ENCODE measurements around the gene FKBP2. TPM values are rescaled to one million over a fixed set of nuclear protein-coding genes. Genes with fewer than 3 reads are reported as not detected.
A peak's percentile ranks its signal among the peaks of the same experiment; 100 is the strongest.

Gene FKBP2
- polyA plus RNA-seq, 4 donors = 80.6 to 268 (median 213) TPM

DNA sequence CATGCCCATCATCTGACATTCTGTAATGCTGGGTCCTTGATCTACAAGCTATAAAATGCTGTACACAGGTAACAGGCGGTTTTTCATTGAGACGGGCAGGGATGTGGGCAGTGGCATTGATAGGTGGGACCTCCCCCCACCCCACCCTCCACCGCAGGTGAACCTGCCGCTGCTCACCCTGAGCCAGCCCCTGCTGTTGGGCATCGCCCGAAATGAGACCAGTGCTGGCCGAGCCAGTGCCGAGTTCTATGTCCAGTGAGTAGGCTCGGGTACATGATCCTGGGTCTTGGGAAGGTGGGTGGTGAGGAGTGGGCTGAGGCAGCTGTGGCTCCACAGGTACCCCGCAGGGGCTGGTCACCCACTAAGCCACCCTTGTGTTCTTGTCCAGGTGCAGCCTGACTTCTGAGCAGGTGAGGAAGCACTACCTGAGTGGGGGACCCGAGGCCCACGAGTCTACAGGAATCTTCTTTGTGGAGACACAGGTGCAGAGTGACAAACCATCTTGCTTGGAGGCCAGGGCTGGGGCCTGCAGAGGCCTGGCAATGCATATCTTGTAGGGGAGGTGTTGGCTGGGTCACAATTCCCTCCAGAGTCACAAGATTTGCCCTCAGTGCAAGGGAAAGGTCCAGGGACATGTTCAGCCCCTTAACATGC lies 11.7 kb upstream of the FKBP2 start:
- peaks cover 0 to 50% (median 3%) of the 10 kb centered on the region in 3 donors for H3K4me1 ChIP-seq (ENCODE audit: control insufficient read depth in 3 of 3, insufficient read depth in 2 of 3, low read depth in 1 of 3, low read length in 2 of 3)
- DNase-seq (peak in 1 of 2 donors; percentile 55), FAIRE-seq (no peak)
- no peaks in the 10 kb centered on the region for H3K9me3 ChIP-seq (ENCODE audit: control insufficient read depth in 2 of 2, insufficient read depth in 1 of 2, low read depth in 1 of 2, low read length in 1 of 2)
- H3K4me3 ChIP-seq (ENCODE audit: low read depth in 1 of 3, low read length in 3 of 3) = peak overlapping the region in 1 of 3 donors; percentile 81
- 83 to 87% (median 84%) methylated on average over 12 of the region's 12 CpGs for WGBS, 3 donors
- peak overlapping the region; percentile 58 to 97 (median 86) for H3K27ac ChIP-seq (ENCODE audit: low read depth in 1 of 3, low read length in 2 of 3)
- no peaks in the 10 kb centered on the region for H3K27me3 ChIP-seq (ENCODE audit: control insufficient read depth in 3 of 3, insufficient read depth in 3 of 3, low read length in 3 of 3)
- H3K36me3 ChIP-seq (ENCODE audit: control insufficient read depth in 3 of 3, insufficient read depth in 2 of 3, low read depth in 1 of 3, low read length in 3 of 3) = peaks cover 0 to 15% (median 0%) of the 10 kb centered on the region in 3 donors

DNA sequence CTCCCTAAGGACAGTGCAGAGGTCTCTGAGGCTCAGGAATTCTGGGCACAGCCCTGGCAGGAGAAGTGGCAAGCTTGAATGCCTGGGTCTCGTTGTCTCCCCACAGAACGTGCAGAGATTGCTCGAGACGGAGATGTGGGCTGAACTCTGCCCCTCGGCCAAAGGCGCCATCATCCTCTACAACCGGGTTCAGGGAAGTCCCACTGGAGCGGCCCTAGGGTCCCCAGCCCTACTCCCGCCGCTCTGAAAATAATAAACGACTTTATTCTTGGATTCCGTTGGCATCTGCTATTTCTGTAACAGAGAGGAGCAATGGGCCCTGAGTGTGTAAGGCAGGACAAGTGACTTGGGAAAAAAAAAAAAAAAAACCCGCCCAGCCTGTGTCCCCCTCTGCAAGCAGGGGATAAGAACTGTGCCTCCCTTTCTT lies 11.1 kb upstream of the FKBP2 start:
- Histone ChIP-seq H3K27me3 (ENCODE audit: control insufficient read depth in 3 of 3, insufficient read depth in 3 of 3, low read length in 3 of 3) (no peaks in the 10 kb centered on the region), H3K4me1 (ENCODE audit: control insufficient read depth in 3 of 3, insufficient read depth in 2 of 3, low read depth in 1 of 3, low read length in 2 of 3) (peaks cover 0 to 50% (median 3%) of the 10 kb centered on the region in 3 donors), H3K4me3 (ENCODE audit: low read depth in 1 of 3, low read length in 3 of 3) (peak overlapping the region; percentile 51 to 81 (median 73)), H3K9me3 (ENCODE audit: control insufficient read depth in 2 of 2, insufficient read depth in 1 of 2, low read depth in 1 of 2, low read length in 1 of 2) (no peaks in the 10 kb centered on the region), H3K36me3 (ENCODE audit: control insufficient read depth in 3 of 3, insufficient read depth in 2 of 3, low read depth in 1 of 3, low read length in 3 of 3) (peaks cover 0 to 10% (median 0%) of the 10 kb centered on the region in 3 donors), H3K27ac (ENCODE audit: low read depth in 1 of 3, low read length in 2 of 3) (peak overlapping the region; percentile 58 to 97 (median 86))
- DNase-seq = peak in 1 of 2 donors; percentile 57
- no peak for FAIRE-seq
- WGBS, 3 donors = 25 to 33% (median 29%) methylated on average over 13 of the region's 13 CpGs

DNA sequence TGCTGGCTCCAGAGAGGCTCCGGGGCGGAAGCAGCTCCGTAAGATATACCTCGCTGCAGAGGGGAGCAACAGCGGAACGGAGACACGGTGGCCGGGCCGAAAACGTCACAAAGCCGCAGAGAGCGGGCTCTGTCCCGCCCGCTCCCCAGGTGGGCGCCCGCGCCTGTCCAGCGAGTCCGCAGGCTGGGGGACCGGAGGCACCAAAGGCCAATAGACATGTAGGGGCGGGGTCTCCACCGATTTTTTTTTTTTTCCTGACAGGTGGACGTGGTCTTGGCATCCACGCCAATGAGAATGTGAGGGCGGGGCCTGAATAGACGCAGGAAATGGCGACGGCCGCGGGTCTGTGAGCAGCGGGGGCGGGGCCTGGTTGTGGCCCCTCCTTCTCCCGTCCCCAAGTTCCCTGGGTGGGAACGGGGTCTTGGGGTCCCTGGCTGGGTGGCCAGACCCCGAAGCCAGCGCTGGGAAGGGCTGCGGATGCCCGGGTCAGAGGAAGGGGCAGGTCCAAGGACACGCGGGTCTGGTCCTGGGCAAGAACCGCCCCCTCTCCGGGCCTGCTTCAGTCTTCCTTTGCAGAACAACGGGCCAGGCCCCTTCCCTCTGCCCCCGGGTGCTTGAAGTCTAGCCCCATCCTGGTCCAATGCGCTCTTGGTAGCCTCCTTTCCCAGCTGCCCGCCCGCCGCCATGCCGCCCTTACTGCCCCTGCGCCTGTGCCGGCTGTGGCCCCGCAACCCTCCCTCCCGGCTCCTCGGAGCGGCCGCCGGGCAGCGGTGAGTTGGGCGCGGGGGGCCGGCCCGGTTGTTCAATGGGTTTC lies 10.5 kb upstream of the FKBP2 start, which contains the start of gene DNAJC4:
Gene DNAJC4 (plus strand): TSS at position 378 of the 814 bp plus-strand sequence. CDS start 307 bp downstream, at position 685.
- H3K4me3 ChIP-seq (ENCODE audit: low read depth in 1 of 3, low read length in 3 of 3) = peak within 1 kb of the TSS; percentile 73 to 81 (median 78)
- WGBS, 3 donors = 0% methylated on average over 48 to 62 of the region's 62 CpGs
- no peaks in the 10 kb centered on the region for H3K27me3 ChIP-seq (ENCODE audit: control insufficient read depth in 3 of 3, insufficient read depth in 3 of 3, low read length in 3 of 3)
- H3K27ac ChIP-seq (ENCODE audit: low read depth in 1 of 3, low read length in 2 of 3) = peak within 1 kb of the TSS; percentile 83 to 97 (median 86)
- DNase-seq = peak; percentile 96
- peaks cover 0 to 12% (median 0%) of the 10 kb centered on the region in 3 donors for H3K36me3 ChIP-seq (ENCODE audit: control insufficient read depth in 3 of 3, insufficient read depth in 2 of 3, low read depth in 1 of 3, low read length in 3 of 3)
- no peak for FAIRE-seq
- H3K4me1 ChIP-seq (ENCODE audit: control insufficient read depth in 3 of 3, insufficient read depth in 2 of 3, low read depth in 1 of 3, low read length in 2 of 3) = peaks cover 0 to 50% (median 2%) of the 10 kb centered on the region in 3 donors
- H3K9me3 ChIP-seq (ENCODE audit: control insufficient read depth in 2 of 2, insufficient read depth in 1 of 2, low read depth in 1 of 2, low read length in 1 of 2) = no peaks in the 10 kb centered on the region

DNA sequence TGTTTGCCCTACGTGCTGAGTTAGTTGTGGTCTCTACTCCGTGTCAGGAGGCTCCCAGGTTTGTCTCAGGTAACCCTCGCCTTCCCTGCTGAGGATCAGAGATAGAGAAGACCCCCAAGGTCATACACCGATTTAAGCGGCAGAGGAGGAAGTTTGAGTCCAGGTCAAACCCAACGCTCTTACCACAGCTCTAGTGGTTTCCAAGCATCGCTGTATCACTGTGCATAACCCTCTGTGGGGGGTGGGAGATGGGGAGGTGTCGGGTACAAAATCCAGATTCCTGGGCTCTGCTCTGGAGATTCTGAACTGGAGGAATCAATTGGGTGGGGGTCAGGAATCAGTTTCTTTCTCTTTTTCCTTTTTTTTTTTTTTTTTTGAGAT lies 9.9 kb upstream of the FKBP2 start:
- no peak for FAIRE-seq
- H3K27me3 ChIP-seq (ENCODE audit: control insufficient read depth in 3 of 3, insufficient read depth in 3 of 3, low read length in 3 of 3) = no peaks in the 10 kb centered on the region
- peaks cover 0 to 17% (median 0%) of the 10 kb centered on the region in 3 donors for H3K36me3 ChIP-seq (ENCODE audit: control insufficient read depth in 3 of 3, insufficient read depth in 2 of 3, low read depth in 1 of 3, low read length in 3 of 3)
- H3K9me3 ChIP-seq (ENCODE audit: control insufficient read depth in 2 of 2, insufficient read depth in 1 of 2, low read depth in 1 of 2, low read length in 1 of 2) = no peaks in the 10 kb centered on the region
- WGBS, 3 donors = 5 to 7% (median 6%) methylated on average over 8 of the region's 8 CpGs
- DNase-seq = no peak
- H3K27ac ChIP-seq (ENCODE audit: low read depth in 1 of 3, low read length in 2 of 3) = peak overlapping the region; percentile 83 to 97 (median 86)
- H3K4me3 ChIP-seq (ENCODE audit: low read depth in 1 of 3, low read length in 3 of 3) = peak overlapping the region; percentile 73 to 81 (median 78)
- peaks cover 0 to 53% (median 2%) of the 10 kb centered on the region in 3 donors for H3K4me1 ChIP-seq (ENCODE audit: control insufficient read depth in 3 of 3, insufficient read depth in 2 of 3, low read depth in 1 of 3, low read length in 2 of 3)

DNA sequence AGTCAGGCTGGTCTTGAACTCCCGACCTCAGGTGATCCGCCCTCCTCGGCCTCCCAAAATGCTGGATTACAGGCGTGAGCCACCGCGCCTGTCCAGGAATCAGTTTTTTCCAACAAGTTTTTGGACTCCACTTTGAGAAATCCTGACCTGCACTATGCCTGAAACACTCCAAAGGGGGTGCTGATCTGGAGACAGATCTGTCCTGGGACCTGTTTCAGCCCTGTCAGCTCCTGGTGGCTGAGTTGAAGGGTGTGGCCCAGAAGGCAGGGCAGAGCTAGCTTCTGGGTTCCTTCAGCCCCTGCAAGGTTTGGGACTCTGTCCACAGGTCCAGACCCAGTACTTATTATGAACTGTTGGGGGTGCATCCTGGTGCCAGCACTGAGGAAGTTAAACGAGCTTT lies 9.3 kb upstream of the FKBP2 start:
- Histone ChIP-seq H3K9me3 (ENCODE audit: control insufficient read depth in 2 of 2, insufficient read depth in 1 of 2, low read depth in 1 of 2, low read length in 1 of 2) (no peaks in the 10 kb centered on the region), H3K27ac (ENCODE audit: low read depth in 1 of 3, low read length in 2 of 3) (no peak overlapping the region), H3K27me3 (ENCODE audit: control insufficient read depth in 3 of 3, insufficient read depth in 3 of 3, low read length in 3 of 3) (no peaks in the 10 kb centered on the region), H3K36me3 (ENCODE audit: control insufficient read depth in 3 of 3, insufficient read depth in 2 of 3, low read depth in 1 of 3, low read length in 3 of 3) (peaks cover 0 to 21% (median 0%) of the 10 kb centered on the region in 3 donors), H3K4me3 (ENCODE audit: low read depth in 1 of 3, low read length in 3 of 3) (no peak overlapping the region), H3K4me1 (ENCODE audit: control insufficient read depth in 3 of 3, insufficient read depth in 2 of 3, low read depth in 1 of 3, low read length in 2 of 3) (peaks cover 0 to 55% (median 2%) of the 10 kb centered on the region in 3 donors)
- FAIRE-seq = no peak
- WGBS, 3 donors = 60 to 86% (median 74%) methylated on average over 7 of the region's 7 CpGs
- no peak for DNase-seq

DNA sequence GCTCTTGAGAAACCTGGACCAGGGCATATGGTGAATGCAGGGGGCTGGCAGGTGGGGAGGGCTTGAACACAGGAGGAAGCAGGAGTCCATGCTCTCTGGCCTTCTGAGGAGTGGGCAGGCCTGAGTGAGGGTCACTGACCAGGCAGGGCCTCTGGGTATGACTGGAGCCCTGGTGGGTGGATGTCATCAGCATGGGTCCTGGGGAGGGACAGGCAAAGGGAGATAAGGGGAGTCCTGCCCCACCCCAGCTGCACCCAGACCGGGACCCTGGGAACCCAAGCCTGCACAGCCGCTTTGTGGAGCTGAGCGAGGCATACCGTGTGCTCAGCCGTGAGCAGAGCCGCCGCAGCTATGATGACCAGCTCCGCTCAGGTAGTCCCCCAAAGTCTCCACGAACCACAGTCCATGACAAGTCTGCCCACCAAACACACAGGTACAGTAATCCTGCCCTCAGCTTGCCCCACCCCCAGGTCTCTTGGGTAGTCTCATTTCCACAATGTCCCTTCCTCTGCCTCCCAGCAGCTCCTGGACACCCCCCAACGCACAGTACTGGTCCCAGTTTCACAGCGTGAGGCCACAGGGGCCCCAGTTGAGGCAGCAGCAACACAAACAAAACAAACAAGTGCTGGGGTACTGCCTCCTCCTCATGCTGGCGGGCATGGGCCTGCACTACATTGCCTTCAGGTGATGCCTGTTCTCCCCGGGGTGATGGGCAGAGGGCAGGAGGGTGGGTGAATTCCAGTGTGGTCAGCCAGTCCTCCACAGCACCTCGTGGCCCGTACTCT lies 8.5 kb upstream of the FKBP2 start:
- Histone ChIP-seq H3K27me3 (ENCODE audit: control insufficient read depth in 3 of 3, insufficient read depth in 3 of 3, low read length in 3 of 3) (no peaks in the 10 kb centered on the region), H3K4me1 (ENCODE audit: control insufficient read depth in 3 of 3, insufficient read depth in 2 of 3, low read depth in 1 of 3, low read length in 2 of 3) (peaks cover 0 to 51% (median 2%) of the 10 kb centered on the region in 3 donors), H3K36me3 (ENCODE audit: control insufficient read depth in 3 of 3, insufficient read depth in 2 of 3, low read depth in 1 of 3, low read length in 3 of 3) (peaks cover 0 to 27% (median 0%) of the 10 kb centered on the region in 3 donors), H3K4me3 (ENCODE audit: low read depth in 1 of 3, low read length in 3 of 3) (no peak overlapping the region), H3K27ac (ENCODE audit: low read depth in 1 of 3, low read length in 2 of 3) (no peak overlapping the region), H3K9me3 (ENCODE audit: control insufficient read depth in 2 of 2, insufficient read depth in 1 of 2, low read depth in 1 of 2, low read length in 1 of 2) (no peaks in the 10 kb centered on the region)
- FAIRE-seq = no peak
- WGBS, 3 donors = 78 to 85% (median 82%) methylated on average over 14 to 15 of the region's 15 CpGs
- DNase-seq = no peak

DNA sequence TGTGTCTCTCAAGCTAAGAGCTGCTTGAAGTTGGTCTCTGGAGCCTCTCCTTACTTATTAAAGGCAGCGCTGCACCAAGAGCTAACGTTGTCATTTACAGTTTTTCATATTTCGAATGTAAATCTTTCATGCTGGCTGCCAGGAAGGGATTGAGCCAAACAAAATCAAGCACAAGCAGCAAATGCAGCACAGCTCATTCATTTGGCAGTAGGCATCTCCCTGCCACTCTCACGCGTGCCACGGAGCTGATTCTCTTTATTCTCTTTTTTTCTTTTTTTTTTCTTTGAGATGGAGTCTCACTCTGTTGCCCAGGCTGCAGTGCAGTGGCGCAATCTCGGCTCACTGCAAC lies 8.0 kb upstream of the FKBP2 start:
- H3K27ac ChIP-seq (ENCODE audit: low read depth in 1 of 3, low read length in 2 of 3) = no peak overlapping the region
- 86 to 88% (median 88%) methylated on average over 8 of the region's 8 CpGs for WGBS, 3 donors
- H3K4me3 ChIP-seq (ENCODE audit: low read depth in 1 of 3, low read length in 3 of 3) = no peak overlapping the region
- H3K9me3 ChIP-seq (ENCODE audit: control insufficient read depth in 2 of 2, insufficient read depth in 1 of 2, low read depth in 1 of 2, low read length in 1 of 2) = no peaks in the 10 kb centered on the region
- H3K4me1 ChIP-seq (ENCODE audit: control insufficient read depth in 3 of 3, insufficient read depth in 2 of 3, low read depth in 1 of 3, low read length in 2 of 3) = peaks cover 0 to 54% (median 2%) of the 10 kb centered on the region in 3 donors
- H3K36me3 ChIP-seq (ENCODE audit: control insufficient read depth in 3 of 3, insufficient read depth in 2 of 3, low read depth in 1 of 3, low read length in 3 of 3) = peaks cover 0 to 33% (median 0%) of the 10 kb centered on the region in 3 donors
- DNase-seq (no peak), FAIRE-seq (no peak)
- H3K27me3 ChIP-seq (ENCODE audit: control insufficient read depth in 3 of 3, insufficient read depth in 3 of 3, low read length in 3 of 3) = no peaks in the 10 kb centered on the region
